GM10266 (cell line): ENCODE data around the gene NUP93.

Experiments
- DNase-seq: peaks from one replicate; pipeline ENCODE4 v3.0.0; 2012; ENCODE audit errors: extremely low spot score
- CTCF ChIP-seq: IDR thresholded peaks from 2 replicates; pipeline ENCODE4 v1.5.1; 2012; ENCODE audit warnings: mild to moderate bottlenecking, low read depth; ENCODE audit not compliant: control insufficient read depth, insufficient read depth; ENCODE audit errors: missing control alignments

Gene NUP93

DNA sequence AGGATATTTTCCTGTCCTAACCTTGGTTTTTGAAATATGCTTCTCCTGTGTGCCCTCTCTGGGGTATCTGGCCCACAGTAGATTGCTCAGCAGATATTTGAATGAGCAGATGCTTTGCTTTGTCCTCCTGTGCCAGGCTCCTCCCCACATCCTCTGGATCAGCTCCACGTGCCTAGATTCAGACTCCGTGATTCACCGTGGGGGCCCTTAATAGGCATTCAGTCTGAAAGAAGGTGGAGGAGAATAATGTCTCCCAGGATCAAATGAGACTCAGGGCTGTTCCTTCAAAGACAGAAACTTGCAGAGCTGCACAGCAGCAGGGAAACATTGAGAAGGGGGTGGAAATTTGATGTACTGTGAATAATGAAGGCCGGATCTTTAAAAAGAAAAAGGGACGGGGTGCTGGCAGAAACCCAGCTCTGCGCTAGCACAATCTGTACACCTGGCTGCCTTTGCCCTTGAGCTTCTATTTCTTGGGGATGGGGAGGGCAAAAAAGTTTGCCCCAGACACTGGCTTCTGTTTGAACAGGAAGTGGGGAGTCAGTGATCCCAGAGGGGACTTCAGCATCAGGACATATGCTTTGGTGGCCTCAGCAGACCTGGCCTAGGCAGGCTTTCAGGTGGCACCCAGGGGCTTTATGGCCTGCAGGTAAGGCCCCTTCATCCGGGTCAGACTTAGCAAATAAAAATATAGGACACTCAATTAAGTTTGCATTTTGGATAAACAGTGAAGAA is 119.2 kb downstream of the NUP93 start:
- TF ChIP-seq CTCF: no peak
- DNase-seq: no peak

DNA sequence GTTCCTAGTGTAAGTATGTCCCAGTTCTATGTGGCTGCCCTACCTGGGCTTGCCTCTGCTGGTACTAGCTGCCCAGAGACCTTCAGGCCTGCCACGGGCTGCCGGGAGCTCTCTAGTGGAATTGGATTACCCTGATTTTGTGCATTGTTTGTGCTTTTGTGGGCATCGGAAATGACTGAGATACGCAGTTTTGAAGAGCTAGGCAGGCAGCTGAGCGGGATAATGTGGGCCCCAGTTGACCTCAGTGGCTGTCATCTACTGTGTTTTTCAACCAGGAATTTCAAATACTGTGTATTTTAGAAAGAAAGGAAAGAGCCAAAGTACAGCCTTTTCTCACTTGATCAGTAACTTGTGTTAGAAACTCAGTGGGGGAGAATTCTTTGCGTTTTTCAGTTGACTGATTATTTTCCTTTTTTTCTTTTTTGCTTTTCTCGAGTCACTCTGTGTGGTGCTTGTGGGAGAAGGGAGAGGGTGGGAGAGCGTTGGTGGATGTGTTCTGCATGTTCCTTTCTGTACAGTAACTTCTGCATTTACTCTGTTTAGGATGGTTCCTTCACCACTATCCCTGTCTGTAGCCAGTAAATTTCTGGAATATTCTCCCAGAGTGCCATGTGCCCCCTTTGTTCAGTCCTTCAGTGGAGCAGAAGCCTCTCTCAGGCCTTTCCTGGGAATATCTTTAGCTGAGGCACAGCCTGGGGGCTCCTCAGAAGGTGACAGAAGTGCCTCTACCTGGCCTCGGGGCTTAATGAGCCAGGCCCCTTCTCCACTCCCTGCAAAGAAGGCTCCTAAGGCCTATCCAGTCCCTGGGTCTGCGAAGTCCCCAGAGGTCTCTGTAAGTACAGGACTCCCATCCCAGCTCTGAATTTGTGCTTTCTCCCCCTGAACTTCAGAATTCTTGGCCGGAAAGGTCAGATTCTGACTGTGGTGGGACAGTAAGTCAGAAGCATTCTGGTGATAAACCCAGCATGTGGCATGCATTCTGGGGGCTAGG is 120.1 kb downstream of the NUP93 start:
- no peak for TF ChIP-seq CTCF
- no peak for DNase-seq

DNA sequence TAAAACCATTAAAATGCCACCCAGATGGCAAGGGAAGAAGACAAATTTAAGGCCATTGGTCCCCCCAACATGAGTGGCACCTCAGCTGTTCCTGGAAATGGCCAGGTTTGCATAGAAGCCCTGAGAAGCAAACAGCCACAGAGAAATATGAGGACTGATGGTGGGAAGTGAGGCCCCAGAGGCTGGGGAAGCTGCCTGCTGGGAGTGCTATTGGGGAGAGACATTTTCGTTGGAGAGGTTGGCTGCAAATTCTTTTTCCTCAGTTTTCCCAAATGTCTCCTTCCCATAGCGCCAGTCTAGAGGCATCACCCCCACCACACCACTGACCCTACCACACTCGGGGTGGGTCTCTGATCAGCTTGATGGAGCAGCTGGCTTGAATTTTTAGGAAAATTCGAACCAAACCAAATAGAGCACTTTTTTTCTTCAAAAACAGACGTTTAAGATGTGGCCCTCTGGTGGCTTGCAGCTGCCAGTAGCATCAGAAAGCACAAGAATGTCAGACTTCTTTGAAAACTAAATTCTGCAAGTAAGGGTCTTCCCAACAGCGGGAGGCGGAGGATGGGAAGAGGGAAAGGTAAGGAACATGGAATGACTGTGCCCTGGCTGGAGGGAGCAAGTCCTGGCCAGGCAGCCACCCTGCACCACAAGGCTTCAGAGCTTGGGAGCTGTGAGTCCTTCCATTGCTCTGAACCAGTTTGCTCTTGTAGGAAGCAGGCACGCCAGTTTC is 121.9 kb downstream of the NUP93 start:
- TF ChIP-seq CTCF: peak; percentile 24
- DNase-seq: no peak

- no peak for TF ChIP-seq CTCF
- no peak for DNase-seq
Observed at GRCh38 chr16:56852401-56852730, 122.4 kb downstream of the NUP93 start.

DNA sequence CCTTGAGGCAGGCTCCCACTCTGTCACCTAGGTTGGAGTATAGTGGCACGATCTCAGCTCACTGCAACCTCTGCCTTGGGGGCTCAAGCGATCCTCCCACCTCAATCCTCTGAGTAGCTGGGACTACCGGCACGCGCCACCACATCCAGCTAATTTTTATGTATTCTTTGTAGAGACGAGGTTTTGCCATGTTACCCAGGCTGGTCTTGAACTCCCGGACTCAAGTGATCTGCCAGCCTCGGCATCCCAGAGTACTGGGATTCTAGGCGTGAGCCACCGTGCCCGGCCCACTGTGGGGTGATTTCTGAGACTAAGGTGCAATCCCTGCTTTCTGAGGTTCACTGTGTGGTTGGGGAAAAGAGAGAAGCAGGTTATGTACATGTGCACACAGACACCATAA is 123.0 kb downstream of the NUP93 start:
- DNase-seq: no peak
- TF ChIP-seq CTCF: no peak

DNA sequence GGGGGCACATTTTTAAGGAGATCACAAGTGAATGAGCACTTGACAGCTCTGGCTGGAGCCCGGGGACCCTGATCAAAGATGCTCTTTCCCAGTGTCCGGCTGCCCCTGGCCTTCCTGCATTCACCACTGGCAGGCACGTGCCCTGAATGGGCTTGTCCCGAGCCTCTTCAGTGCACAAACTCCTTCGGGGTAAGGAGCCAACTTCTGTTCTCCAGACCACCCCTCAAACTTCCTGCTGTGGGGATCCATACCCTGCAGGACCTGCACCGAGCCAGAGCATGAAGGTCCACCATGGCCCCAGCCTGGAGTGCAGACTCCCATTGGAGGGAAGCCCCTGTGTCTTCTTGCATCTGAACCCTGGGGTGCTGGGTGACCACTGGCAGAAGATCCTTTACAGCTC is 125.3 kb downstream of the NUP93 start:
- TF ChIP-seq CTCF: no peak
- DNase-seq: no peak
